Panc1 (cell line): Measurements from ENCODE around the gene LRMDA. TPM values are rescaled to one million over a fixed set of nuclear protein-coding genes. Genes with fewer than 3 reads are reported as not detected.
A peak's percentile ranks its signal among the peaks of the same experiment; 100 is the strongest.
"Not testable (repeated sequence)": the region's sequence is repeated elsewhere in the genome, so short reads cannot be mapped to it uniquely, and the experiment has no call there.

Experiments
- ATAC-seq: fragments of 200-7000 bp; cut with Tn5 transposase; 2 replicates; pipeline ENCODE4 v1.9.1; 2020; ENCODE audit warnings: mild to moderate bottlenecking, moderate library complexity
- BruUV-seq: library from RNA; stranded (reverse); fragments of 400-500 nt; replicated peaks from 2 replicates; lab custom pipeline; 2021; lab: Mats Ljungman, UMichigan
- CTCF ChIA-PET: fragments of 300-600 bp; sonication (Branson Sonifier 250); formaldehyde crosslinking; loops from one replicate; lab custom pipeline; 2022; ENCODE audit warnings: antibody characterized with exemption; lab: Charles Lee
- POLR2A ChIA-PET: fragments of 300-600 bp; sonication (Branson Sonifier 250); formaldehyde crosslinking; loops from one replicate; lab custom pipeline; 2022; ENCODE audit warnings: antibody characterized with exemption; lab: Charles Lee
- DNase-seq: peaks from one replicate; pipeline ENCODE4 v3.0.0-alpha.2; 2010; ENCODE audit warnings: low read depth, low spot score
- H3K27ac ChIP-seq: 2 replicates; pipeline ENCODE4 v1.5.1; 2011; ENCODE audit warnings: mild to moderate bottlenecking, low read length, inconsistent platforms
- H3K27me3 ChIP-seq: fragments of 200-500 bp; sonication (Bioruptor generic); 2 replicates; pipeline ENCODE4 v1.6.0; 2014; ENCODE audit warnings: low read length, inconsistent platforms; ENCODE audit not compliant: control insufficient read depth, insufficient read depth
- H3K36me3 ChIP-seq: fragments of 200-500 bp; sonication (Bioruptor generic); 2 replicates; pipeline ENCODE4 v1.5.1; 2014; ENCODE audit warnings: inconsistent platforms, mild to moderate bottlenecking, low read length, moderate library complexity; ENCODE audit not compliant: control insufficient read depth, insufficient read depth
- H3K4me1 ChIP-seq: 2 replicates; pipeline ENCODE4 v1.5.1; 2011; ENCODE audit warnings: inconsistent platforms, mild to moderate bottlenecking, low read length, moderate library complexity; ENCODE audit not compliant: control insufficient read depth, insufficient read depth
- H3K4me3 ChIP-seq, 2 experiments: 2 replicates each; pipeline ENCODE4 v1.5.1; 2011 to 2012; ENCODE audit warnings: low read depth in 2 of 2, low read length in 2 of 2, mild to moderate bottlenecking in 2 of 2, inconsistent platforms in 1 of 2, moderate library complexity in 1 of 2
- H3K9me3 ChIP-seq: fragments of 200-500 bp; sonication (Bioruptor generic); 2 replicates; pipeline ENCODE4 v1.5.1; 2014; ENCODE audit warnings: low read depth, mild to moderate bottlenecking, inconsistent platforms, low read length, moderate library complexity; ENCODE audit not compliant: control insufficient read depth, insufficient read depth
- CTCF ChIP-seq: fragments of 450-650 bp; IDR thresholded peaks from 2 replicates; pipeline ENCODE4 v1.5.1; 2017; ENCODE audit warnings: mild to moderate bottlenecking
- POLR2AphosphoS5 ChIP-seq: IDR thresholded peaks from 2 replicates; pipeline ENCODE4 v1.6.1; 2012; ENCODE audit warnings: mild to moderate bottlenecking, low read depth, low read length, moderate library complexity
- REST ChIP-seq, 2 experiments: IDR thresholded peaks; 2 replicates each; pipeline ENCODE4 v1.6.1; 2011 to 2012; ENCODE audit warnings: low read depth in 2 of 2, control low read depth in 1 of 2, low read length in 1 of 2, mild to moderate bottlenecking in 1 of 2, moderate library complexity in 1 of 2; ENCODE audit not compliant: insufficient read depth in 1 of 2
- SIN3A ChIP-seq: IDR thresholded peaks from 2 replicates; pipeline ENCODE4 v1.6.1; 2012; ENCODE audit warnings: low read depth, mild to moderate bottlenecking, low read length, moderate library complexity, borderline replicate concordance; ENCODE audit not compliant: insufficient read depth
- TCF7L2 ChIP-seq: IDR thresholded peaks from 2 replicates; pipeline ENCODE4 v1.6.1; 2011; ENCODE audit warnings: mild to moderate bottlenecking, low read depth, low read length, inconsistent platforms
- in situ Hi-C: cut with HindIII; loops from 2 replicates; pipeline ENCODE4 v1.10.0; 2016; ENCODE audit warnings: low sequenced_read_pairs, low pct_unique_long_range_greater_than_20kb
- intact Hi-C: fragments of 100-400 bp; cut with micrococcal nuclease; formaldehyde crosslinking; loops from one replicate; pipeline ENCODE4 v1.10.0; 2022; ENCODE audit not compliant: unreplicated experiment
- total RNA-seq: library from RNA; stranded (reverse); gene quantifications from one replicate; pipeline ENCODE4 v1.2.1, GENCODE V29; 2021; ENCODE audit not compliant: unreplicated experiment

LRMDA gene
- total RNA-seq, 1 experiment from 2014 or later, result 1.2 TPM

- ATAC-seq (no peak), DNase-seq (no peak)
- Histone ChIP-seq H3K4me3 (no peak overlapping the region), H3K27me3 (peaks cover 2% of the 10 kb centered on the region; the same call in 1 of the 2 replicates), H3K9me3 (no peaks in the 10 kb centered on the region), H3K4me1 (no peaks in the 10 kb centered on the region), H3K36me3 (no peaks in the 10 kb centered on the region), H3K27ac (no peak overlapping the region)
- ChIA-PET POLR2A (no interaction called here), CTCF (no interaction called here)
- no peak for TF ChIP-seq TCF7L2
- no peak for TF ChIP-seq CTCF
- TF ChIP-seq POLR2AphosphoS5, result no peak
- TF ChIP-seq SIN3A, result no peak
- TF ChIP-seq REST (IDR thresholded peaks at IDR 0.05; ENCODE audit: insufficient read depth in 1 of 2, low read depth in 2 of 2, low read length in 1 of 2), result no peak
- in situ Hi-C loops (no loop called here), intact Hi-C loops (no loop called here)
- no TSS peak for BruUV-seq
Observed at GRCh38 chr10:76582531-76582930, 1151.1 kb downstream of the LRMDA start.

GRCh38 chr10:76583711-76584161 lies 1152.3 kb downstream of the LRMDA start:
- H3K9me3 ChIP-seq, result no peaks in the 10 kb centered on the region
- intact Hi-C loops (no loop called here), in situ Hi-C loops (no loop called here)
- DNase-seq (peak; percentile 12), ATAC-seq (0 out of 2 replicates have a peak, but pooled peaks have one; percentile 26)
- peaks cover 2% of the 10 kb centered on the region; the same call in 1 of the 2 replicates for H3K27me3 ChIP-seq
- H3K27ac ChIP-seq, result no peak overlapping the region
- TF ChIP-seq SIN3A (no peak), REST (IDR thresholded peaks at IDR 0.05; ENCODE audit: insufficient read depth in 1 of 2, low read depth in 2 of 2, low read length in 1 of 2) (no peak), CTCF (no peak), TCF7L2 (no peak), POLR2AphosphoS5 (no peak)
- no peaks in the 10 kb centered on the region for H3K36me3 ChIP-seq
- ChIA-PET POLR2A (interaction anchor here (0.7 kb wide), 1 partner anchor 81 kb away, joined by 5 read pairs; no protein-coding TSS in a partner anchor), CTCF (interaction anchor here (0.6 kb wide), 1 partner anchor 400 kb away, joined by 4 read pairs; no protein-coding TSS in a partner anchor)
- H3K4me3 ChIP-seq, result no peak overlapping the region
- BruUV-seq, result no TSS peak
- no peaks in the 10 kb centered on the region for H3K4me1 ChIP-seq

DNA sequence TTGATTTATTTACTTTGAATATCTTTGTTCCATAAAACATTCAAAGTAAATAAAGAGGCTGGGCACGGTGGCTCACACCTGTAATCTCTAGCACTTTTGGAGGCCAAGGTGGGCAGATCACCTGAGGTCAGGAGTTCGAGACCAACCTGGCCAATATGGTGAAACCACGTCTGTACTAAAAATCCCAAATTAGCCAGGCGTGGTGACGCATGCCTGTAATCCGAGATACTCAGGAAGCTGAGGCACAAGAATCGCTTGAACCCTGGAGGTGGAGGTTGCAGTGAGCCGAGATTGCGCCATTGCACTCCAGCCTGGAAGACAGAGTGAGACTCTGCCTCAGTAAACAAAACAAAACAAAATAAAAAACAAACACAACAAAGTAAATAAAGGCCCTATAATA lies 1153.0 kb downstream of the LRMDA start:
- intact Hi-C loops, DNase-seq, H3K27ac ChIP-seq, H3K27me3 ChIP-seq, H3K9me3 ChIP-seq, POLR2A ChIA-PET, BruUV-seq, in situ Hi-C loops, H3K4me1 ChIP-seq, ATAC-seq, H3K4me3 ChIP-seq, H3K36me3 ChIP-seq: not testable (repeated sequence)
- CTCF ChIA-PET, result interaction anchor here (0.6 kb wide), 1 partner anchor 400 kb away, joined by 4 read pairs; no protein-coding TSS in a partner anchor
